ENCODE data around the gene MBP.
"Not testable (repeated sequence)": the region's sequence is repeated elsewhere in the genome, so short reads cannot be mapped to it uniquely, and the experiment has no call there.

The MBP gene

GRCh38 chr18:77004555-77005380 lies 127.8 kb downstream of the MBP start:
- no peak for DNase-seq (ENCODE audit: low read depth)

GRCh38 chr18:77003316-77003715 lies 129.3 kb downstream of the MBP start:
- no peak for DNase-seq (ENCODE audit: low read depth)

- no peak for DNase-seq (ENCODE audit: low read depth)
Measured at GRCh38 chr18:77002496-77002895, 130.1 kb downstream of the MBP start.

GRCh38 chr18:77001979-77002378 lies 130.6 kb downstream of the MBP start:
- no peak for DNase-seq (ENCODE audit: low read depth)

GRCh38 chr18:77001041-77001440 lies 131.5 kb downstream of the MBP start:
- no peak for DNase-seq (ENCODE audit: low read depth)

GRCh38 chr18:77000527-77000926 lies 132.1 kb downstream of the MBP start:
- no peak for DNase-seq (ENCODE audit: low read depth)

GRCh38 chr18:76999077-76999476 lies 133.5 kb downstream of the MBP start:
- DNase-seq (ENCODE audit: low read depth) = no peak

GRCh38 chr18:76997951-76998808 lies 134.4 kb downstream of the MBP start:
- DNase-seq (ENCODE audit: low read depth) = no peak

GRCh38 chr18:76996429-76996828 lies 136.2 kb downstream of the MBP start:
- DNase-seq (ENCODE audit: low read depth) = no peak

GRCh38 chr18:76995896-76996295 lies 136.7 kb downstream of the MBP start:
- no peak for DNase-seq (ENCODE audit: low read depth)

GRCh38 chr18:76994086-76994654 lies 138.4 kb downstream of the MBP start:
- no peak for DNase-seq (ENCODE audit: low read depth)

GRCh38 chr18:76993573-76993972 lies 139.0 kb downstream of the MBP start:
- DNase-seq (ENCODE audit: low read depth) = no peak

GRCh38 chr18:76993085-76993382 lies 139.5 kb downstream of the MBP start:
- DNase-seq (ENCODE audit: low read depth) = no peak

- DNase-seq (ENCODE audit: low read depth) = no peak
Measured at GRCh38 chr18:76992226-76993084, 140.1 kb downstream of the MBP start.

- DNase-seq (ENCODE audit: low read depth) = no peak
Measured at GRCh38 chr18:76991021-76991688, 141.4 kb downstream of the MBP start.

- DNase-seq (ENCODE audit: low read depth) = not testable (repeated sequence)
Measured at GRCh38 chr18:76990343-76991020, 142.1 kb downstream of the MBP start.

GRCh38 chr18:76989647-76990190 lies 142.9 kb downstream of the MBP start:
- DNase-seq (ENCODE audit: low read depth) = no peak

GRCh38 chr18:76988827-76989646 lies 143.5 kb downstream of the MBP start:
- no peak for DNase-seq (ENCODE audit: low read depth)

GRCh38 chr18:76988031-76988826 lies 144.4 kb downstream of the MBP start:
- no peak for DNase-seq (ENCODE audit: low read depth)

Measured in GM04503 (cell line).